Neural progenitor cell (in vitro differentiated cells): ENCODE data around the gene GGN. TPM values are rescaled to one million over a fixed set of nuclear protein-coding genes. Genes with fewer than 3 reads are reported as not detected.
"Not testable (repeated sequence)": the region's sequence is repeated elsewhere in the genome, so short reads cannot be mapped to it uniquely, and the experiment has no call there.

Source experiments
- DNase-seq: peaks from one replicate; pipeline ENCODE4 v3.0.0-alpha.2; 2016; ENCODE audit warnings: low spot score
- H2AFZ ChIP-seq: fragments of 200-600 bp; sonication (generic); replicated peaks from 2 replicates; pipeline ENCODE4 v1.6.1; 2016; ENCODE audit warnings: antibody characterized with exemption
- H3F3A ChIP-seq: fragments of 200-600 bp; sonication (generic); 2 replicates; pipeline ENCODE4 v1.6.1; 2016; ENCODE audit warnings: antibody characterized with exemption, low read depth
- H3K27ac ChIP-seq: fragments of 200-600 bp; sonication (generic); 2 replicates; pipeline ENCODE4 v1.5.1; 2016; ENCODE audit warnings: mild to moderate bottlenecking
- H3K27me3 ChIP-seq: fragments of 200-600 bp; sonication (generic); 2 replicates; pipeline ENCODE4 v1.6.1; 2016; ENCODE audit warnings: mild to moderate bottlenecking, moderate library complexity
- H3K36me3 ChIP-seq: fragments of 200-600 bp; sonication (generic); 2 replicates; pipeline ENCODE4 v1.5.1; 2016
- H3K4me1 ChIP-seq: fragments of 200-600 bp; sonication (generic); 2 replicates; pipeline ENCODE4 v1.6.1; 2016; ENCODE audit warnings: mixed run types
- H3K4me2 ChIP-seq: fragments of 200-600 bp; sonication (generic); 2 replicates; pipeline ENCODE4 v1.6.1; 2016
- H3K4me3 ChIP-seq: fragments of 200-600 bp; sonication (generic); 2 replicates; pipeline ENCODE4 v1.5.1; 2016
- H3K79me2 ChIP-seq: fragments of 200-600 bp; sonication (generic); 2 replicates; pipeline ENCODE4 v1.6.1; 2016; ENCODE audit warnings: low read depth
- H3K9ac ChIP-seq: fragments of 200-600 bp; sonication (generic); 2 replicates; pipeline ENCODE4 v1.6.1; 2016
- H3K9me3 ChIP-seq: fragments of 200-600 bp; sonication (generic); 2 replicates; pipeline ENCODE4 v1.5.1; 2016; ENCODE audit warnings: low read depth
- H4K20me1 ChIP-seq: fragments of 200-600 bp; sonication (generic); 2 replicates; pipeline ENCODE4 v1.6.1; 2016; ENCODE audit warnings: low read depth
- H3K27ac Mint-ChIP-seq: 3 replicates; pipeline ENCODE4 v1.8.0; 2021; ENCODE audit warnings: mixed read lengths
- H3K27me3 Mint-ChIP-seq: 2 replicates; pipeline ENCODE4 v1.8.0; 2022; ENCODE audit warnings: low read depth, mild to moderate bottlenecking, inconsistent platforms, moderate library complexity, mixed read lengths; ENCODE audit not compliant: insufficient read depth
- H3K36me3 Mint-ChIP-seq: 3 replicates; pipeline ENCODE4 v1.8.0; 2021; ENCODE audit warnings: mixed read lengths
- H3K4me1 Mint-ChIP-seq: 3 replicates; pipeline ENCODE4 v1.8.0; 2021; ENCODE audit warnings: mixed read lengths
- H3K4me3 Mint-ChIP-seq: 3 replicates; pipeline ENCODE4 v1.8.0; 2021; ENCODE audit warnings: mild to moderate bottlenecking, moderate library complexity, mixed read lengths
- H3K9me3 Mint-ChIP-seq: 3 replicates; pipeline ENCODE4 v1.8.0; 2020; ENCODE audit warnings: mixed read lengths
- EZH2 ChIP-seq: fragments of 200-600 bp; sonication (generic); IDR thresholded peaks from 2 replicates; pipeline ENCODE4 v1.6.1; 2017; ENCODE audit warnings: antibody characterized with exemption, mild to moderate bottlenecking, moderate library complexity
- EZH2phosphoT487 ChIP-seq: fragments of 200-600 bp; sonication (generic); IDR thresholded peaks from 2 replicates; pipeline ENCODE4 v1.6.1; 2017; ENCODE audit warnings: antibody characterized with exemption
- total RNA-seq: library from RNA; depleted of rRNA; stranded (reverse); fragments of >200 nt; gene quantifications from 2 replicates; pipeline ENCODE4 v1.2.3, GENCODE V29; 2015; ENCODE audit warnings: low replicate concordance
- TF ChIP-seq, protein P1 (sequence below): fragments of 200-600 bp; sonication (generic); IDR thresholded peaks from 2 replicates; pipeline ENCODE4 v1.5.1; 2017; ENCODE audit warnings: antibody characterized with exemption, mild to moderate bottlenecking

The GGN gene
- total RNA-seq, 1 donor from 2014 or later: not detected

DNA sequence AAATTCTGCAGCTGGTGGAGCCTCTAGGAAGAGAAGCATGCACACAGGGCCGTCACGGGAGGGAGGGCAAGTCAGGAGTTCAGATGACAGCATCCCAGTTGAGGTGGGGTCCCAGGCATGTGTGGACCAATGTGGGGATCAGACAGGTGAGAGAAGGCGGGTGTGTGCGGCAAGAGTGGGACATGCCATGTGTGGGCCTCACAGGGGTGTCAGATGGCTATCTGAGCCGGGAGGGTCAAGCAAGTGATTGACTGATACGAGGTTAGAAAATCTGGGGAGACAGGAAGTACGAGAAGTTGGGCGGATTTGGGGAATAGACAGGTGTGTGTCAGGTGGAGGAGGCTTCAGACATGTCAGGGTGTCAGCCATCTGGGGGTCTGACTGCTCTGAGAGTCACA is 29.3 kb upstream of the GGN start:
- H3K27me3 ChIP-seq: peaks cover 24% of the 10 kb centered on the region
- H3K27ac Mint-ChIP-seq: peak overlapping the region; percentile 6
- peak overlapping the region; percentile 86 for H3K4me3 Mint-ChIP-seq
- H3K36me3 Mint-ChIP-seq: no peaks in the 10 kb centered on the region
- no peak overlapping the region for H2AFZ ChIP-seq
- H3K9ac ChIP-seq: no peak overlapping the region
- no peaks in the 10 kb centered on the region for H4K20me1 ChIP-seq
- H3K9me3 Mint-ChIP-seq: no peaks in the 10 kb centered on the region
- no peak overlapping the region for H3K27ac ChIP-seq
- peak overlapping the region; percentile 80 for H3K4me2 ChIP-seq
- no peaks in the 10 kb centered on the region for H3K9me3 ChIP-seq
- DNase-seq: no peak
- peaks cover 6% of the 10 kb centered on the region for H3F3A ChIP-seq
- no peaks in the 10 kb centered on the region for H3K79me2 ChIP-seq
- H3K36me3 ChIP-seq: no peaks in the 10 kb centered on the region
- TF ChIP-seq EZH2 (no peak), EZH2phosphoT487 (no peak)
- TF ChIP-seq, protein P1, sequence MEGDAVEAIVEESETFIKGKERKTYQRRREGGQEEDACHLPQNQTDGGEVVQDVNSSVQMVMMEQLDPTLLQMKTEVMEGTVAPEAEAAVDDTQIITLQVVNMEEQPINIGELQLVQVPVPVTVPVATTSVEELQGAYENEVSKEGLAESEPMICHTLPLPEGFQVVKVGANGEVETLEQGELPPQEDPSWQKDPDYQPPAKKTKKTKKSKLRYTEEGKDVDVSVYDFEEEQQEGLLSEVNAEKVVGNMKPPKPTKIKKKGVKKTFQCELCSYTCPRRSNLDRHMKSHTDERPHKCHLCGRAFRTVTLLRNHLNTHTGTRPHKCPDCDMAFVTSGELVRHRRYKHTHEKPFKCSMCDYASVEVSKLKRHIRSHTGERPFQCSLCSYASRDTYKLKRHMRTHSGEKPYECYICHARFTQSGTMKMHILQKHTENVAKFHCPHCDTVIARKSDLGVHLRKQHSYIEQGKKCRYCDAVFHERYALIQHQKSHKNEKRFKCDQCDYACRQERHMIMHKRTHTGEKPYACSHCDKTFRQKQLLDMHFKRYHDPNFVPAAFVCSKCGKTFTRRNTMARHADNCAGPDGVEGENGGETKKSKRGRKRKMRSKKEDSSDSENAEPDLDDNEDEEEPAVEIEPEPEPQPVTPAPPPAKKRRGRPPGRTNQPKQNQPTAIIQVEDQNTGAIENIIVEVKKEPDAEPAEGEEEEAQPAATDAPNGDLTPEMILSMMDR: no peak
- H3K4me1 ChIP-seq: no peaks in the 10 kb centered on the region
- no peak overlapping the region for H3K4me3 ChIP-seq
- peaks cover 11% of the 10 kb centered on the region for H3K4me1 Mint-ChIP-seq
- H3K27me3 Mint-ChIP-seq: peaks cover 26% of the 10 kb centered on the region

- no peak for TF ChIP-seq EZH2phosphoT487
- TF ChIP-seq EZH2: no peak
- TF ChIP-seq, protein P1: no peak
- Mint-ChIP-seq H3K27ac (no peak overlapping the region), H3K36me3 (no peaks in the 10 kb centered on the region), H3K9me3 (no peaks in the 10 kb centered on the region), H3K4me3 (no peak overlapping the region), H3K27me3 (peaks cover 20% of the 10 kb centered on the region), H3K4me1 (peaks cover 11% of the 10 kb centered on the region)
- Histone ChIP-seq H3K36me3 (no peaks in the 10 kb centered on the region), H3K27ac (no peak overlapping the region), H3K4me2 (no peak overlapping the region), H3F3A (no peaks in the 10 kb centered on the region), H3K4me3 (no peak overlapping the region), H3K4me1 (no peaks in the 10 kb centered on the region), H4K20me1 (no peaks in the 10 kb centered on the region), H3K27me3 (peaks cover 7% of the 10 kb centered on the region), H2AFZ (no peak overlapping the region), H3K79me2 (no peaks in the 10 kb centered on the region), H3K9me3 (no peaks in the 10 kb centered on the region), H3K9ac (no peak overlapping the region)
- no peak for DNase-seq
Measured at GRCh38 chr19:38413416-38413815, 25.6 kb upstream of the GGN start.

- no peak overlapping the region for H3K27ac ChIP-seq
- no peak overlapping the region for H3K4me3 ChIP-seq
- DNase-seq: no peak
- no peak overlapping the region for H3K4me3 Mint-ChIP-seq
- no peak overlapping the region for H2AFZ ChIP-seq
- no peaks in the 10 kb centered on the region for H3K9me3 ChIP-seq
- TF ChIP-seq EZH2: no peak
- TF ChIP-seq, protein P1: no peak
- TF ChIP-seq EZH2phosphoT487: no peak
- no peaks in the 10 kb centered on the region for H3F3A ChIP-seq
- H3K27me3 ChIP-seq: peaks cover 2% of the 10 kb centered on the region
- no peak overlapping the region for H3K27ac Mint-ChIP-seq
- no peaks in the 10 kb centered on the region for H3K79me2 ChIP-seq
- no peaks in the 10 kb centered on the region for H4K20me1 ChIP-seq
- H3K9me3 Mint-ChIP-seq: no peaks in the 10 kb centered on the region
- H3K27me3 Mint-ChIP-seq: peaks cover 20% of the 10 kb centered on the region
- no peak overlapping the region for H3K4me2 ChIP-seq
- no peaks in the 10 kb centered on the region for H3K36me3 ChIP-seq
- H3K9ac ChIP-seq: no peak overlapping the region
- H3K36me3 Mint-ChIP-seq: no peaks in the 10 kb centered on the region
- no peaks in the 10 kb centered on the region for H3K4me1 ChIP-seq
- peaks cover 9% of the 10 kb centered on the region for H3K4me1 Mint-ChIP-seq
Measured at GRCh38 chr19:38412961-38413360, 25.1 kb upstream of the GGN start.

DNA sequence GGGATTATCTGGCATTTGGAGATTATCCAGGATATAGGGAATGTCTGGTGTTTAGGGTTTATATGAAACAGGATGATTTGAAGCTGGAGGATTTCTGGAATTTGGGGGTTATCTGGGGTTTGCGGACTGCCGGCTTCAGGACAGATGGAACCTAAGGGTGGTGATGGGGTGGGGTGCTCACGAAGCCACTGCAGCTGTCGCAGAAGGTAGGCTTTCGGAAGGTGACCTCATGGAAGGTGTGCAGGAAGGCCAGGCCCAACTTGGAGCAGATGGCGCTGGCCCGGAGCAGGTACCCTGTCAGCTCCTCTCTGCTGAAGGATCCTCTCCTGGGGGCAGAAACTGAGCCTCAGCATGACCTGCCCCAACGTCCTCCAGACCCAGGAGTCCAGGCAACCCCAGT is 24.7 kb upstream of the GGN start:
- Mint-ChIP-seq H3K36me3 (no peaks in the 10 kb centered on the region), H3K27ac (no peak overlapping the region), H3K4me1 (peaks cover 5% of the 10 kb centered on the region), H3K9me3 (no peaks in the 10 kb centered on the region), H3K27me3 (peaks cover 16% of the 10 kb centered on the region), H3K4me3 (no peak overlapping the region)
- Histone ChIP-seq H3K9me3 (no peaks in the 10 kb centered on the region), H3K4me2 (no peak overlapping the region), H3K4me3 (no peak overlapping the region), H3K79me2 (no peaks in the 10 kb centered on the region), H2AFZ (no peak overlapping the region), H3K36me3 (no peaks in the 10 kb centered on the region), H3K27ac (no peak overlapping the region), H3K27me3 (no peaks in the 10 kb centered on the region), H4K20me1 (no peaks in the 10 kb centered on the region), H3K4me1 (no peaks in the 10 kb centered on the region), H3F3A (no peaks in the 10 kb centered on the region), H3K9ac (no peak overlapping the region)
- TF ChIP-seq EZH2: no peak
- TF ChIP-seq, protein P1: no peak
- no peak for TF ChIP-seq EZH2phosphoT487
- DNase-seq: no peak

DNA sequence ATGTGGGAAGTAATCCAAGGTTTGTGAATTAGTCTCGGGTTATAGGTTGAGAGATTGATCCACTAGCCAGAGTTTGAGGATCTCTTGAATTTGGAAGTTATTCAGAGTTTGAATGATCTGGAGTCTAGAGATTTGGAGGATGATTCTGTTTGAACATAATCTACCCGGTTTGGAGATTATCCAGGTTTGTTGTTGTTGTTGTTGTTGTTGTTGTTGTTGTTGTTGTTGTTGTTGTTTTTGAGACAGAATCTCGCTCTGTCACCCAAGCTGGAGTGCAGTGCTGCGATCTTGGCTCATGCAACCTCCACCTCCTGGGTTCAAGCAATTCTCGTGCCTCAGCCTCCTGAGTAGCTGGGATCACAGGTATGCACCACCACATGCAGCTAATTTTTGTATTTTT is 24.1 kb upstream of the GGN start:
- H3K79me2 ChIP-seq, H3K4me1 ChIP-seq, H3K9me3 Mint-ChIP-seq, H3F3A ChIP-seq, H3K27ac ChIP-seq, H4K20me1 ChIP-seq, H3K4me3 Mint-ChIP-seq, H3K4me2 ChIP-seq, H3K4me3 ChIP-seq, H3K27ac Mint-ChIP-seq, H3K4me1 Mint-ChIP-seq, H2AFZ ChIP-seq, H3K36me3 ChIP-seq, H3K9me3 ChIP-seq, H3K36me3 Mint-ChIP-seq, DNase-seq, H3K27me3 ChIP-seq, H3K9ac ChIP-seq: not testable (repeated sequence)
- peaks cover 12% of the 10 kb centered on the region for H3K27me3 Mint-ChIP-seq
